ENCODE measurements around the gene PRAMEF17.
"Not testable (repeated sequence)": the region's sequence is repeated elsewhere in the genome, so short reads cannot be mapped to it uniquely, and the experiment has no call there.

The PRAMEF17 gene, protein sequence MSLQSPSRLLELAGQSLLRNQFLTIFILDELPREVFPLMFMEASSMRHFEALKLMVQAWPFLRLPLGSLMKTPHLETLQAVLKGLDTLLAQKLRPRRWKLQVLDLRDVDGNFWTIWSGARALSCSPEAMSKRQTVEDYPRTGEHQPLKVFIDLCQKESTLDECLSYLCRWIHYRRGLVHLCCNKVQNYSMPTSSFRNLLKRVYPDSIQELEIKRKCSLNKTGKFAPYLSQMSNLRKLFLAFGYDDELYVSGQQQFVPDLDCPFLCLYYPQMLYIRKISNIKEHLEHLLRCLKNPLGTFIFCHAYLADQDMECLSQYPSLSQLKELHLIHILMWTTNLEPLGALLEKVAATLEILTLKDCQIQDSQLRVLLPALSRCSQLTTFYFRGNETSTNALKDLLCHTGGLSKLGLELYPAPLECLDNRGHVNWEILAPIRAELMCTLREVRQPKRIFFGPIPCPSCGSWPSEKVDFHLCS

DNA sequence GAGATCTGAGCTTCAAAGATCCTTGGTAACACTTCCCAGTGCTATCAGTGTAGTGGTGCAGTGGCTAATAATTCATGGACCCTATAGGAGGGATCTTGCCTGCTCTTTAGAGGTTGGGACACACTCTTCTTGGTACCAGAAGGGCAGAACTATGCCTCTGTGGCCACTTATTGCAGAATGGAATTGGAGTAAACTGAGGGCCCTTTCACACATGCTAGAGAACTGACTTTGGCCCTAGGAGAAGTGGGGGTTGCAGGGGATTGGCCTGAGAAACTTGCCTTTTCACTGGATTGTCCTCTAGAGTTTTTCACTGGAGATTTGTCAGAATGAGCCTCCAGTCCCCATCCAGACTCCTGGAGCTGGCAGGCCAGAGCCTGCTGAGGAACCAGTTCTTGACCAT lies at the start of gene PRAMEF17:
Gene PRAMEF17, plus strand, starts transcription at position 301 of the 400 bp plus-strand sequence. Its CDS starts 26 bp downstream, at position 327.
- not testable (repeated sequence) for DNase-seq (ENCODE audit: low read depth)

DNA sequence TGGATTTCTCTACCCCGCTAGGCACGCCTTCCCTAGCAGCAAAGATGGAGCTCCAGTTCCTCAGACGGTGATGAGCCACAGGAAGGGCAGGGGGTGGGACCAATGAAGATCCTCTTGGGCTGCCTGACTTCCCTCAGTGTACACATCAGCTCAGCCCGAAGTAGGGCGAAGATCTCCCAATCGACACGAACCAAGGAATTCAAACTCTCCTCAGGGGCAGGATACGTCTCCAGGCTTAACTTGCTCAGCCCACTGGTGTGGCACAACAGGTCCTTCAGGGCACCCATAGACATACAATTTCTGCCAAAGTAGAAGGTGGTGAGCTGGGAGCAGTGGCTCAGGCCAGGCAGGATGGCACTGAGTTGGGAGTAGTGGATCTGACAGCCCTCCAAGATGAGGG lies 46.9 kb upstream of the PRAMEF17 start:
- not testable (repeated sequence) for DNase-seq (ENCODE audit: low read depth)

DNA sequence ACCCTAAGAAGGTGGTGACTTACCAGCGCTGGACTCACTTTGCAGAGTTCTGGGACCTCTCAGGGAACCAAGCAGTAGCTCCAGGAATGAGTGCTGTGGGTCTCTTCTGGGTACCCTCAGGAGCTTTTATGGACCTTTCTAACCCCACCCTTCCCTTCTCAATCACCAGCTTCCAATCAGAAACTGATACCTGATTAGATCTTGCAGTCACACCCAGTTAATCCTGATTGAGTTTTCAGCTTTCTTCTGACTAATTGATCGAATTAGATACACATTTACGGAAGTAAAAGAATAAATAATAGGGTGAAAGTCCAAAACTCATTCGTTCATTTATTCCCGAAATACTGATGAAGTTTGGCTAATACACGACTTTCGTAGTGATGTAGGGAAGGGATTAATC lies 42.4 kb upstream of the PRAMEF17 start, which contains the start of gene PRAMEF14:
Gene PRAMEF14, minus strand, starts transcription at position 101 of the 400 bp plus-strand sequence. CDS start 1,820 bp downstream, outside the sequence.
- not testable (repeated sequence) for DNase-seq (ENCODE audit: low read depth)

DNA sequence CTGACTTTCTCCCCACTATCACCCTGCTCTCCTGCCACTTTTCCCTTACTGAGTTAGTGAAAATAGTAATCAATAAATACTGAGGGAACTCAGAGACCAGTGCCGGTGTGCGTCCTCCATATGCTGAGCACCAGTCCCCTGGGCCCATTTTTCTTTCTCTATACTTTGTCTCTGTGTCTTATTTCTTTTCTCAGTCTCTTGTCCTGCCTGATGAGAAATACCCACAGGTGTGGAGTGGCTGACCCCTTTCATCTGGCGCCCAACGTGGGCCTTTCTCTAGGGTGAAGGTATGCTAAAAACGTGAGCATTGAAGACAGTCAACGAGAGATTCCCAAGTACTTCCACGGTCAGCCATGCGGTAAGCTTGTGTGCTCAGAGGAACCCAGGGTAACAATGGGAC lies 36.0 kb upstream of the PRAMEF17 start:
- not testable (repeated sequence) for DNase-seq (ENCODE audit: low read depth)

DNA sequence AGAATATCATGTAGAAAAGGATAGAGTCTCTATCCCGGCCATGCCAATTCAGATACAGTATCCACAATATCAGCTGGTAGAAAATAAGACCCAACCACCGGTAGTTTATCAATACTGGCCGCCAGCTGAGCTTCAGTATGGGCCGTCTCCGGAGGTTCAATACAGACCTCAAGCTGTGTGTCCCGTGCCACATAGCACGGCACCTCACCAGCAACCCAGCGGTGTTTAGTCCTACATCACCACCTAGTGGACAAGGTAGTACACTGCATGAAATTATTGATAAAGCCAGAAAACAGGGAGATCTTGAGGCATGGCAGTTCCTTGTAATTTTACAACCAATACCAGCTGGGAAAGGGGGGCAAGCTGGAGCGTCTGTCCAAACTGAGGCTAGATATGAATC lies 35.0 kb upstream of the PRAMEF17 start:
- DNase-seq (ENCODE audit: low read depth), result not testable (repeated sequence)

DNA sequence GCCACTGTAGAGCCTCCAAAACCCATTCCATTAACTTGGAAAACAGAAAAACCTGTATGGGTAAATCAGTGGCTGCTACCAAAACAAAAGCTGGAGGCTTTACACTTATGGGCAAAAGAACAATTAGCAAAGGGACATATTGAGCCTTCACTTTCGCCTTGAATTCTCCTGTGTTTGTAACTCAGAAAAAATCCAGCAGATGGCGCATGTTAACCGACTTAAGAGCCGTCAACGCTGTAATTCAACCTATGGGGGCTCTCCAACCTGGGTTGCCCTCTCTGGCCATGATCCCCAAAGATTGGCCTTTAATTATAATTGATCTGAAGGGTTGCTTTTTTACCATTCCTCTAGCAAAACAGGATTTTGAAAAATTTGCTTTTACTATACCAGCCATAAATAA lies 32.7 kb upstream of the PRAMEF17 start:
- DNase-seq (ENCODE audit: low read depth), result peak; percentile 26

DNA sequence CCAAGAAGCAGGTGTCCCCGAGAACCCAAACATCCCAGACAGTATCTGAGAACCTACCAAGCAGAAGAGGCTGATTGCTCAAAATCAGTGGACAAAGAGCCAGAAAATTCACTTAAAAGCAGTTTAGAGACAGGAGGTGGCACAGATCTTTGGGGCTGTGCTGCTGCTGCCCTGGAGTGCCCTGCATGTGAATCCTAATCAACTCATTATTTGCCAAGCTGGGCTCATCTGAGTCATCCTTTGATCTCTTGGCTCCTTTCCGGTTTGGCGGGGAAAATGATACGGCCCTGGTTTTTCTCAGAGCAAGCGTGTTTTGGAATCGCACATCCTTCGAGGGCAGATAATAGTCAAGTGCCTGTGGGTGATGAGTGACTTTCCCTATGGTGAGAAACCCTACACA lies 27.1 kb upstream of the PRAMEF17 start:
- not testable (repeated sequence) for DNase-seq (ENCODE audit: low read depth)

DNA sequence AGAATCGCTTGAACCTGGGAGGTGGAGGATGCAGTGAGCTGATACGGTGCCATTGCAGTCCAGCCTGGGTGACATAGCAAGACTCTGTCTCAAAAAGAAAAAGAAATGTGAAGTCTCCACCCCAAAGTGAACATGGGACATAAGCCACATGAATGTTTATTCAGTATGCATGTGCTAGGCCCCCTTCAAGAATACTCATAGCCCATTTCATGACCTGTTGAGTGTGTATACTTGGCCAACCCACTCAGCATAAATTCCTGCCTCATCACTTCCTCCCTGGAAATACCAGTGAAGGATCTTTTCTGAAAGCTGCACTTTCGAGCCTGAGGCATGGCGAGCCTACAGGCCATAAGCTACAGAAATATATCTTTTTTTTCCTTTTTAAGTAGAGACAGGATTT lies 24.5 kb upstream of the PRAMEF17 start:
- not testable (repeated sequence) for DNase-seq (ENCODE audit: low read depth)

DNA sequence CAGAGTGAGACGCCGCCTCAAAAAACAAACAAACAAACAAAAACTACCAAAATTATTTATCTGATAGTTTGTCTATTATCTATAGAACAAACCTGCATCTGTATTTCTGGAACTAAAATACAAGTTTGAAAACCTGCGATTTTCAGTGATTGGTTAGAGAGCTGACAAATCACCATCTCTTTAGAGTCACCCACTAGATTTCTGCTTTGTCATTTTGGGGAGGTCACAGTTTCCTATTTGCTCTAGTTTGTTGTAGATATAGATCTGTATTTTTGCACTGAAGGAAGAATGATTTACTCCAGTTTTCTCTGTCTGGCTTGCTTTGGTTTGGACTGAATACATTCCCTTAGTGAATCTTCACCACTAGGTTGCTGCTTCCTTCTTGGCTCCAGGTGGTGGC lies 22.9 kb upstream of the PRAMEF17 start:
- not testable (repeated sequence) for DNase-seq (ENCODE audit: low read depth)

DNA sequence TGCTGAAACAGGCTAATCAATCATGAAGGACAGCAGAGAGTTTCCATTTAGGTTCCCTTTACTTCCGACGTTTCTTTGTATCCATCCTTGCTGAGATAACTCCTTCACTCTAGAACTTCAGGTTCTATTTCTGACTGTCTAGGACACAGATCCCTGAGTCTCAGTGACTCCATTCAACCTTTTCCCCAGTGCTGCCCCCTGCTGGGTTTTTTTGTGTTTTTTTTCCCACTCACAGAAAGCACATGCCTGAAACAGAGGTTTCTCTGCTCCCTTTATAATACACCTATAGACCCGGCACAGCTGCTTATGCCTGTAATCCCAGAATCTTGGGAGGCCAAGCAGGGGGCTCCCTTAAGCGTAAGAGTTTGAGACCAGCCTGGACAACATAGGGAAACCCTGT lies 20.9 kb upstream of the PRAMEF17 start:
- not testable (repeated sequence) for DNase-seq (ENCODE audit: low read depth)

DNA sequence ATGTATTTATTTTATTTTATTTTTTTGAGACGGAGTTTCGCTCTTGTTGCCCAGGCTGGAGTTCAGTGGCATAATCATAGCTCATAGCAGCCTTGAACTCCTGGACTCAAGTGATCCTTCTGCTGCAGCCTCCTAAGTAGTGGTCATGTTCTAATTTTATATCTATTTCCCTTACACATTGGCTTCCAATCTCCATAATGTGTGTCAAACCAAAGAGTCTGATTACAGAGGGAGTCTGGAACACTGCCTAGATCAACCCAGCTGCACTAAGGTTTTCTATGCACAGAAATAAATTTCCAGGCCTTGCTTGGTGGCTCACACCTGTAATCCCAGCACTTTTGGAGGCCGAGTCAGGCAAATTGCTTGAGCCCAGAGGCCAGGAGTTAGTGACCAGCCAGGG lies 10.4 kb upstream of the PRAMEF17 start:
- DNase-seq (ENCODE audit: low read depth), result not testable (repeated sequence)

DNA sequence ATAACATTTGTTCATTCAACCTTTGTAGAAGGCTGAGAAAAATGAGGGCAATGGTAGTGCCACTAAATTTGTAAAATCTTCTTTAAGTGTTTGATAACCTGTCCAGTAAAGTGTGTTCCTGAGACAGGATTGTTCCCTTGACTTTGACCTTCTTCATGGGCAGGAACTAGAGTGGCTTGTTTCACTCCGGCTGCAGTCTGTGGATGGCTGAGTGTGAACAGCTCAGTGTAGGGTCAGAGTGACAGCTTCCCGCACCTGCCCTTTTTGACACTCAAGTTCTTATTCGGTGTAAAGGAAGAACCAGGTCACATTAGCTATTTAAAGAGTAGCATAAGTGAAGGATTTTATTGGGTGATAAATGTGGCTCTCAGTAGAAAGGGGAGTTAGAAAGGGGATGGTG lies 9.1 kb upstream of the PRAMEF17 start:
- DNase-seq (ENCODE audit: low read depth), result not testable (repeated sequence)

DNA sequence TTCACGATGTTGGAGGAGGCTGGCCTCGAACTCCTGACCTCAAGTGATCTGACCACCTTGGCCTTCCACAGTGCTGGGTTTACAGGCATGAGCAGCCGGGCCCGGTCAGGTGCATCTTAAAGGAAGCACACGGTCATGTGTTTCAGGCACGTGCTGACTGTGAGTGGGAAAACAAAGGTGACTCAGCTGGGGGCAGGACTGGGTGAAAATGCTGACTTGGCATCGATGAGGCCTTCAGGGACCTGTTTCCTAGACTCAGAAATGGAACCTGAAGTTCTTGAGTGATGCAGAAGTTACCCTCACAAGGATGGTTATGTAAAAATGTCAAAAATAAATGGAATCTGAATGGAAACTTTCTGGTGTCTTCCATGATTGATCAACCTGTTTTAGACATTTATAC lies 3.6 kb downstream of the PRAMEF17 start:
- not testable (repeated sequence) for DNase-seq (ENCODE audit: low read depth)

DNA sequence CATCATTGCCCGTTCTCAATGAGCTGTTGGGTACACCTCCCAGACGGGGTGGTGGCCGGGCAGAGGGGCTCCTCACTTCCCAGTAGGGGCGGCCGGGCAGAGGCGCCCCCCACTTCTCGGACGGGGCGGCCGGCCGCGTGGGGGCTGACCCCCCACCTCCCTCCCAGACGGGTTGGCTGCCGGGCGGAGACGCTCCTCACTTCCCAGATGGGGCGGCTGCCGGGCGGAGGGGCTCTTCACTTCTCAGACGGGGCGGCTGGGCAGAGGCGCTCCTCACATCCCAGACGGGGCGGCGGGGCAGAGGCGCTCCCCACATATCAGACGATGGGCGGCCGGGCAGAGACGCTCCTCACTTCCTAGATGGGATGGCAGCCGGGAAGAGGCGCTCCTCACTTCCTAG lies 5.3 kb downstream of the PRAMEF17 start:
- DNase-seq (ENCODE audit: low read depth), result not testable (repeated sequence)

DNA sequence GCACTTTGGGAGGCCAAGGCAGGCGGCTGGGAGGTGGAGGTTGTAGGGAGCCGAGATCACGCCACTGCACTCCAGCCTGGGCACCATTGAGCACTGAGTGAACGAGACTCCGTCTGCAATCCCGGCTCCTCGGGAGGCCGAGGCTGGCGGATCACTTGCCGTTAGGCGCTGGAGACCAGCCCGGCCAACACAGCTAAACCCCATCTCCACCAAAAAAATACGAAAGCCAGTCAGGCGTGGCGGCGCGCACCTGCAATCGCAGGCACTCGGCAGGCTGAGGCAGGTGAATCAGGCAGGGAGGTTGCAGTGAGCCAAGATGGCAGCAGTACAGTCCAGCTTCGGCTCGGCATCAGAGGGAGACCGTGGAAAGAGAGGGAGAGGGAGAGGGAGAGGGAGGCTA lies 5.9 kb downstream of the PRAMEF17 start:
- DNase-seq (ENCODE audit: low read depth), result not testable (repeated sequence)

DNA sequence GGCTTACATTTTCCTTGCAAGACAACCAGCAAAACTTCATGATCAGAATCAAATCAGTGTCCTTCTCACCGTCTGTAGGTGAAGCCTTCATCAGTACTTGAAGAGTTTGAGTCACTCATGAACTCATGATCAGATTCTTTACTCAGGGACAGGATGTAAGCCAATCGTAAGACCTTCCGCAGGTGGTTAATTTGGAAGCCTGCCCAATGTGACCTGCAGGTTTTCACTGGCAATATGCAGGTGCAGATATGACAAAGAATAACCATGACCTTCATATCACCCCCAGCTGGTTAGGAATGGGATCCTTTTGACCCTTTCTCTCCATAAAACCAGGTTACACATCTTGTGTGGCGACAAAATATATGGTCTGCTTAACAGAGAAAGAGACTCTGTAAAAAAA lies 18.4 kb downstream of the PRAMEF17 start:
- no peak for DNase-seq (ENCODE audit: low read depth)

DNA sequence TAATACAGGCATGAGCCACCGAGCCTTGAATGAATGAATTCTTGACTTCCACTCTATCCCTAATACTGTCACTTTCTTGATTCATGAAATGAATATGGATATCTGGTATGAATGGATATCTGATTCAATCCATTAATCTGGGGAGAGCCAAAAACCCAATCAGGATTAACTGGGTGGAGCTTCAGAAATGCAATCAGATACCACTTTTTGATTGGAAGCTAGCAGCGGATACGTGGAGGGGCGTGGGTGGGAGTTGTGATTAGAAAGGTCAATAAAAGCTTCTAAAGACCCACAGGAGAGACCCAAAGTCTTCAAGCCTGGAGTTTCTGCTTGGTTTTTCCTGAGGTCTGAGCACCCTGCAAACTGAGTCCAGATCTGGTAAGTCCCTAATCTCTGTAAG lies 20.7 kb downstream of the PRAMEF17 start, which contains the start of gene PRAMEF20:
Gene PRAMEF20, plus strand, starts transcription at position 301 of the 400 bp plus-strand sequence. CDS start 5,905 bp downstream, outside the sequence.
- not testable (repeated sequence) for DNase-seq (ENCODE audit: low read depth)

DNA sequence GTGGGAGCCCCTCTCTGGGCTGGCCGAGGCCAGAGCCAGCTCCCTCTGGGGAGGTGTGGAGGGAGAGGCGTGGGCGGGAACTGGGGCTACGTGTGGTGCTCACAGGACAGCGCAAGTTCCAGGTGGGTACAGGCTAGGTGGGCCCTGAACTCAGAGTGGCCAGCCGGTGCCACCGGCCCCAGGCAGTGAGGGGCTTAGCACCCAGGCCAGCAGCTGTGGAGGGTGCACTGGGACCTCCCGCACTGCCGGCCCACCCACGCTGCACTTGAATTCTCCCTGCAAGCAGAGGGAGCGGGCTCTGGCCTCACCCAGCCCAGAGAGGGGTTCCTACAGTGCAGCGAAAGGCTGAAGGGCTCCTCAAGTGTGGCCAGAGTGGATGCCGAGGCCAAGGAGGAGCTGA lies 41.1 kb downstream of the PRAMEF17 start:
- no peak for DNase-seq (ENCODE audit: low read depth)

DNA sequence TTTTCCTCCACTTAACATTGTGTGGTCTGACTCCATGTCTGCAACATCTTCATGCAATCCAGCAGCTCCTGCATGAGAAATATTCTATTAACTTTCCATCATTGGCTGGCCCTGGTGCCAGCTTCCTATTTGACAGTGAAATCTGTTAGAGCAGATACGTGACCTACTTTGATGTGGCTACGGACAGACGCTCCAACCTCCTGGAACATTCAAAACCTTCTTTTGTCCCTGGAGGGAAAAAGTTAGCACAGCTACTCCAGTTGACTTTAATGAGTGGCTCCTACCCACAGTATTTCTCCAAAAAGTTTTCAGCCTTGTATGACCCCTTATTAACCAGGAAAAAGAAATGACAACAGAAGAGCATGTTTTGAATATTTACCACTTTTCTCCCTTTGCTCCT lies 42.8 kb downstream of the PRAMEF17 start:
- no peak for DNase-seq (ENCODE audit: low read depth)

DNA sequence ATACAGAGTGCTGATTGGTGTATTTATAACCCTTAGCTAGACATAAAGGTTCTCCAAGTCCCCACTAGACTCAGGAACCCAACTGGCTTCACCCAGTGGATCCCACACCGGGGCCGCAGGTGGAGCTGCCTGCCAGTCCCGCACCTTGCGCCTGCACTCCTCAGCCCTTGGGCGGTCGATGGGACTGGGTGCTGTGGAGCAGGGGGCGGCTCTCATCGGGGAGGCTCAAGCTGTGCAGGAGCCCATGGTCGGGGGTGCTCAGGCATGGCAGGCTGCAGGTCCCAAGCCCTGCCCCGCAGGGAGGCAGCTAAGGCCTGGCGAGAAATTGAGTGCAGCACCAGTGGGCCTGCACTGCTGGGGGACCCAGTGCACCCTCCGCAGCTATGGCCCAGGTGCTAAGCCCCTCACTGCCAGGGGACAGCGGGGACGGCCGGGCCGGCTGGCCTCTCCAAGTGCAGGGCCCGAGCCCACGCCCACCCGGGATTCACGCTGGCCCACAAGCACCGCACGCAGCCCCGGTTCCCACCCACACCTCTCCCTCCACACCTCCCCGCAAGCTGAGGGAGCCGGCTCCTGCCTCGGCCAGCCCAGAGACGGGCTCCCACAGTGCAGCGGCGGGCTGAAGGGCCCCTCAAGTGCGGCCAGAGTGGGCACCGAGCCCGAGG lies 44.4 kb downstream of the PRAMEF17 start:
- not testable (repeated sequence) for DNase-seq (ENCODE audit: low read depth)

DNA sequence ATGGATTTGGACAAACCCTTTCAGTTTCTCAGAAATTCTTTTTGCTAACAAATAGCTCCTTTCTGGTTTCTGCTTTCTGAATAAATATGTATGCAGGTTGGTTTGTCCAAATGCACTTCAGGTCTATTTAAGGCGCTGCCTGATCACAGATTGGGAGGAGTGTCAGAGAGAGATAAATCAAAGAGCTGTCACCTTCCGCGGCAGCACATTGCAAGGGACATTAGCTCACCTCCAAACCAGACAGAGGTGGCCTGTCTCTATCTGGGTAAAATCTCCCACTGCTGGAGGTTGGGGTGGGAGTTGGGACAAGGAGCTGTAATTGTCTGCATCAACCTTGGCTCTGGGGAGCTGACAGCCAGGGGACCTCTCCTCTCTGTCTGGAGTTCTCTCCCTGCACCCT lies 46.0 kb downstream of the PRAMEF17 start:
- DNase-seq (ENCODE audit: low read depth), result no peak

DNA sequence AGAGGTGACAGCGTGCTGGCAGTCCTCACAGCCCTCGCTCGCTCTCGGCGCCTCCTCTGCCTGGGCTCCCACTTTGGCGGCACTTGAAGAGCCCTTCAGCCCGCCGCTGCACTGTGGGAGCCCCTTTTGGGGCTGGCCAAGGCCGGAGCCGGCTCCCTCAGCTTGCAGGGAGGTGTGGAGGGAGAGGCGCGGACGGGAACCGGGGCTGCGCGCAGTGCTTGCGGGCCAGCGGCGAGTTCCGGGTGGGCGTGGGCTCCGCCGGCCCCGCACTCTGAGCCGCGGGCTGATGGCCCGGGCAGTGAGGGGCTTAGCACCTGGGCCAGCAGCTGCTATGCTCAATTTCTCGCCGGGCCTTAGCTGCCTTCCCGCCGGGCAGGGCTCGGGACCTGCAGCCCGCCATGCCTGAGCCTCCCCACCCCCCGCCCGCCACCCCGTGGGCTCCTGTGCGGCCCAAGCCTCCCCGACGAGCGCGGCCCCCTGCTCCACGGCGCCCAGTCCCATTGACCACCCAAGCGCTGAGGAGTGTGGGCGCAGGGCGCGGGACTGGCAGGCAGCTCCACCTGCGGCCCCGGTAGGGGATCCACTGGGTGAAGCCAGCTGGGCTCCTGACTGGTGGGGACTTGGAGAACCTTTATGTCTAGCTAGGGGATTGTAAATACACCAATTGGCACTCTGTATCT lies 49.8 kb downstream of the PRAMEF17 start:
- DNase-seq (ENCODE audit: low read depth), result not testable (repeated sequence)

Measured in EH (cell line).